Esophagus squamous epithelium (tissue), 5 donors: ENCODE data around the gene SNTB2. TPM values are rescaled to one million over a fixed set of nuclear protein-coding genes. Genes with fewer than 3 reads are reported as not detected.

Experiments used
- DNase-seq: peaks from one replicate; lab custom pipeline; 2025; lab: John Stamatoyannopoulos, UW
- H3K27ac ChIP-seq, 4 donors: fragments of 200-600 bp; sonication (generic); one replicate each; pipeline ENCODE4 v1.5.1; 2016 to 2019; ENCODE audit warnings: mild to moderate bottlenecking in 1 of 4
- H3K27me3 ChIP-seq, 4 donors: fragments of 200-600 bp; sonication (generic); 1 replicate in 3 of 4; 2 replicates in 1 of 4; pipeline versions ENCODE4 v1.5.1 to v1.6.0; 2017 to 2021; ENCODE audit warnings: antibody characterized with exemption in 1 of 4
- H3K36me3 ChIP-seq, 3 donors: fragments of 200-600 bp; sonication (generic); one replicate each; pipeline ENCODE4 v1.5.1; 2016 to 2019
- H3K4me1 ChIP-seq, 3 donors: fragments of 200-600 bp; sonication (generic); one replicate each; pipeline ENCODE4 v1.5.1; 2017 to 2019
- H3K4me3 ChIP-seq, 4 donors: fragments of 200-600 bp; sonication (generic); 1 replicate in 3 of 4; 2 replicates in 1 of 4; pipeline ENCODE4 v1.5.1; 2016 to 2019; ENCODE audit warnings: mild to moderate bottlenecking in 2 of 4, moderate library complexity in 1 of 4
- H3K9me3 ChIP-seq, 3 donors: fragments of 200-600 bp; sonication (generic); one replicate each; pipeline ENCODE4 v1.5.1; 2016 to 2019
- POLR2A ChIP-seq, 4 donors: fragments of 450-650 bp; IDR thresholded peaks; one replicate each; pipeline ENCODE4 v1.6.1; 2017; ENCODE audit warnings: antibody characterized with exemption in 4 of 4, mild to moderate bottlenecking in 4 of 4, moderate library complexity in 3 of 4
- WGBS, 2 donors: methylation state at CpG; one replicate each; pipeline ENCODE4 v1.1.5; 2018; 5-methylcytosine and 5-hydroxymethylcytosine counted together
- intact Hi-C: fragments of 100-400 bp; cut with DNase I; formaldehyde crosslinking; loops from one replicate; pipeline ENCODE4 v1.15.0; 2022
- total RNA-seq, 4 donors: library from RNA; depleted of rRNA; stranded (reverse); fragments of >200 nt; gene quantifications; one replicate each; pipeline ENCODE4 v1.1.0, GENCODE V29; 2016
- TF ChIP-seq, protein P1 (sequence below), 6 experiments: fragments of 450-650 bp in 4 of 6; fragments of 200-600 bp in 2 of 6; sonication (generic) in 2 of 6; IDR thresholded peaks; one replicate each; pipeline ENCODE4 v1.5.1; 2016 to 2019; ENCODE audit warnings: antibody characterized with exemption in 6 of 6, mild to moderate bottlenecking in 4 of 6, moderate library complexity in 4 of 6
- donor health status: DM: yes; HTN: yes; CAD: no.

The SNTB2 gene
- total RNA-seq, 4 donors from 2014 or later, result 25.5 to 49.6 (median 25.9) TPM

DNA sequence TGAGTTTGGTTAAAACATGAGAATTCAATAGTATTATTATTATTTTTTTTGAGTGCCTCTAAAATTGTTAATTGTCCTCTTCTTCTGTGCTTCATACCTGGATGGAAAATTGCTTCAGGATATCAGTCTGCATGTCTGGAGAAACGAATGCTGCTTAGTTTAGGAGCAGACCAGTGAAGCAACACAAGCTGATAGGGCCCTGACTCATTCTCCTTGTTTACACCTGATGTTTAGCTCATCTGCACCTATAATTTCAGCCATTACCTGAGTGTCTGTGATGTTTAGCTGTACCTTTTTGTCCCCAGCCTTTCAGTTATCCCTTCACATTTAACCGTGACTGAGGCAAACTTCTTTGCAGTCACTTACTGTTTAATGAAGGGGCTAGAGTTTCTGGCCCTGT, 14.8 kb downstream of the SNTB2 start:
- Histone ChIP-seq H3K36me3 (no peaks in the 10 kb centered on the region), H3K9me3 (no peaks in the 10 kb centered on the region), H3K27ac (peak overlapping the region in 3 of 4 donors; percentile 49 to 66 (median 59)), H3K27me3 (no peaks in the 10 kb centered on the region), H3K4me1 (peaks cover 12 to 93% (median 50%) of the 10 kb centered on the region in 3 donors), H3K4me3 (no peak overlapping the region)
- intact Hi-C loops, result no loop called here
- WGBS, 2 donors, result 21 to 40% methylated on average over 2 of the region's 2 CpGs
- DNase-seq, result no peak
- TF ChIP-seq, protein P1, sequence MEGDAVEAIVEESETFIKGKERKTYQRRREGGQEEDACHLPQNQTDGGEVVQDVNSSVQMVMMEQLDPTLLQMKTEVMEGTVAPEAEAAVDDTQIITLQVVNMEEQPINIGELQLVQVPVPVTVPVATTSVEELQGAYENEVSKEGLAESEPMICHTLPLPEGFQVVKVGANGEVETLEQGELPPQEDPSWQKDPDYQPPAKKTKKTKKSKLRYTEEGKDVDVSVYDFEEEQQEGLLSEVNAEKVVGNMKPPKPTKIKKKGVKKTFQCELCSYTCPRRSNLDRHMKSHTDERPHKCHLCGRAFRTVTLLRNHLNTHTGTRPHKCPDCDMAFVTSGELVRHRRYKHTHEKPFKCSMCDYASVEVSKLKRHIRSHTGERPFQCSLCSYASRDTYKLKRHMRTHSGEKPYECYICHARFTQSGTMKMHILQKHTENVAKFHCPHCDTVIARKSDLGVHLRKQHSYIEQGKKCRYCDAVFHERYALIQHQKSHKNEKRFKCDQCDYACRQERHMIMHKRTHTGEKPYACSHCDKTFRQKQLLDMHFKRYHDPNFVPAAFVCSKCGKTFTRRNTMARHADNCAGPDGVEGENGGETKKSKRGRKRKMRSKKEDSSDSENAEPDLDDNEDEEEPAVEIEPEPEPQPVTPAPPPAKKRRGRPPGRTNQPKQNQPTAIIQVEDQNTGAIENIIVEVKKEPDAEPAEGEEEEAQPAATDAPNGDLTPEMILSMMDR (IDR thresholded peaks at IDR 0.05), result no peak
- TF ChIP-seq POLR2A (IDR thresholded peaks at IDR 0.05), result no peak

DNA sequence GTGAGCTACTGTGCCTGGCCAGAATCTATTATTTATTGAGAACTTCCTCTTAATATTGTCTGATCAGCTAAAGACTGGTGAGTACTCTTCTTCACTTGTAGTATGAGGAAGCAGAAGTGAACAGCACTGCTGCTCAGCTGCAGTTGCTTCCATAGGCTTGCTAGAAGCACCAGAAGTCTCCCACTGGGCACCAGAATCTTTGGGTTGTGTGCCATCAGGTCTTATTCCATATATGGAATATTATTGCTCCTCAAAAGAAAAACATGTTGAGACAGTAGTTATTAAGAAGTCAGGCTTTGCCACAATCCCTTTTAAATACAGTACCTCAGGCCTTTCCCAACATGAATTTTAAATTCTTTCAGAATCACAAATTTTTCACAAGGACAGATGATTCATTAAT, 17.2 kb downstream of the SNTB2 start:
- H3K36me3 ChIP-seq, result no peaks in the 10 kb centered on the region
- H3K27ac ChIP-seq, result peak overlapping the region; percentile 9 to 62 (median 38)
- H3K4me1 ChIP-seq, result peaks cover 12 to 75% (median 45%) of the 10 kb centered on the region in 3 donors
- DNase-seq, result no peak
- intact Hi-C loops, result no loop called here
- TF ChIP-seq, protein P1 (IDR thresholded peaks at IDR 0.05), result no peak
- TF ChIP-seq POLR2A (IDR thresholded peaks at IDR 0.05), result no peak
- no peaks in the 10 kb centered on the region for H3K9me3 ChIP-seq
- no peak overlapping the region for H3K4me3 ChIP-seq
- no peaks in the 10 kb centered on the region for H3K27me3 ChIP-seq

DNA sequence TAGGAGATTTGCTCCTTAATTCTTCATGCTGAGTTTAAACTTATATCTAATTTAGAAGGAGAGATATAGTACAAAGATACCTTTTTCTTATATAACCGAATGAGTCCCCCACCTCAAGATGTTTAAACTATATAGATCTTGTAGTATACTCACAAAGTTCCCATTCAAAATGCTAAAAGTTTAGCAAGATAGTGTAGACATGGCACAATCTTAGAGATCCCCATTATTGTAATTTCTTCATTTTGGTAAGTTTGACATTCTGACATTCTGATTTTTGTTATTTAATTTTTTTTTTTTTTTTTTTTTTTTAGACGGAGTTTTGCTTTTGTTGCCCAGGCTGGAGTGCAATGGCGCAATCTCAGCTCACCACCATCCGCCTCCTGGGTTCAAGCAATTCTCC, 22.8 kb downstream of the SNTB2 start:
- DNase-seq, result no peak
- intact Hi-C loops, result no loop called here
- Histone ChIP-seq H3K27me3 (no peaks in the 10 kb centered on the region), H3K9me3 (no peaks in the 10 kb centered on the region), H3K27ac (no peak overlapping the region), H3K4me3 (no peak overlapping the region), H3K36me3 (peaks cover 0 to 6% (median 0%) of the 10 kb centered on the region in 3 donors), H3K4me1 (peaks cover 0 to 19% (median 12%) of the 10 kb centered on the region in 3 donors)
- TF ChIP-seq, protein P1 (IDR thresholded peaks at IDR 0.05), result no peak
- TF ChIP-seq POLR2A (IDR thresholded peaks at IDR 0.05), result no peak
- 86 to 88% methylated on average over 4 of the region's 4 CpGs for WGBS, 2 donors

DNA sequence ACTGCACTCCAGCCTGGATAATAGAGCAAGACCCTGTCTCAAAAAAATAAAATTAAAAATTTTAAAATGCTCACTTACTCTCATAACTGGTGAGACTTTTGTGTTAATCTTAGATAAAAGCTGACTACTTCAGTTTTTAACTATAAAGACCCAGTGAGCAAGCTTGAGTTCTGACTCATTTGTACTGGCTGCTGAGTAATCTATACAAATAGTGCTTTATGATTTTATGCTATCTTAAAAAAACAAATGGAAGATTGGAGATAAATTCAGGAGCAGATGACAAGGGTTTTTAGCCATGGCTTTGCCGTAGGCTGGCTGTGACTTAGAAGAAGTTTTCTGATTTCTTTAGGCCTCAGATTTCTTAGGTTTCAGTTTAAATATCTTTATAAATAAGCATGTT, 30.5 kb downstream of the SNTB2 start:
- H3K9me3 ChIP-seq, result no peaks in the 10 kb centered on the region
- H3K4me1 ChIP-seq, result peaks cover 11 to 58% (median 20%) of the 10 kb centered on the region in 3 donors
- 17 to 44% methylated on average over 1 of the region's 1 CpG for WGBS, 2 donors
- TF ChIP-seq, protein P1 (IDR thresholded peaks at IDR 0.05), result no peak
- H3K27ac ChIP-seq, result peak overlapping the region in 2 of 4 donors; percentile 28 to 33
- no peak overlapping the region for H3K4me3 ChIP-seq
- no peaks in the 10 kb centered on the region for H3K27me3 ChIP-seq
- DNase-seq, result no peak
- intact Hi-C loops, result no loop called here
- H3K36me3 ChIP-seq, result peaks cover 0 to 5% (median 0%) of the 10 kb centered on the region in 3 donors

DNA sequence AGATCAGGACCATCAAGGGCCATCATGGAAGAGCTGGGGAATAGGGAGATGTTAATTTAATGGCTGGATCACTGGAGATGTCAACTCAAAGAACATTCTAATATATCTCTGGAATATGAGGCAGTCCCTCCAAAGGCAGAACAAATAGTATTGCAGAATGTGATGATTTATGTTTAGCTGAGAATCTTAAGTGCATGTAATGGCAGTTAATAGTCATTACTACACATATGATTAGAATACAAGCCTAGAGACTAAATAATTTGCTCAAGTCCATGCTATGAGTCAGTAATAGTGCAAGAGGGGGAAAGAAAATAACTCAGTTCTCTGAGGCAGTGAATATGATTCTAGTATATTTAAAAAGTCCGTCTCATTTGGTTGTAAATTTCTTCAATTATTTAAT, 32.3 kb downstream of the SNTB2 start:
- DNase-seq, result no peak
- Histone ChIP-seq H3K4me3 (no peak overlapping the region), H3K27me3 (no peaks in the 10 kb centered on the region), H3K36me3 (no peaks in the 10 kb centered on the region), H3K4me1 (peaks cover 11 to 69% (median 21%) of the 10 kb centered on the region in 3 donors), H3K9me3 (no peaks in the 10 kb centered on the region), H3K27ac (no peak overlapping the region)
- TF ChIP-seq, protein P1 (IDR thresholded peaks at IDR 0.05), result no peak
- no peak for TF ChIP-seq POLR2A (IDR thresholded peaks at IDR 0.05)
- WGBS, 2 donors, result 82 to 91% methylated on average over 1 of the region's 1 CpG
- intact Hi-C loops, result no loop called here
